ENCODE measurements around the gene CGRRF1. TPM values are rescaled to one million over a fixed set of nuclear protein-coding genes. Genes with fewer than 3 reads are reported as not detected.

Gene CGRRF1
- total RNA-seq, 1 experiment from 2014 or later, result 19.1 TPM

- no peaks in the 10 kb centered on the region for H3K4me1 Mint-ChIP-seq
- Histone ChIP-seq H4K20me1 (ENCODE audit: control insufficient read depth, insufficient read depth, insufficient read length) (no peaks in the 10 kb centered on the region), H2BK15ac (ENCODE audit: low read depth, low read length) (no peak overlapping the region), H3K4me1 (ENCODE audit: insufficient read depth, low read length) (no peaks in the 10 kb centered on the region; the same call in 1 of the 2 replicates), H3K56ac (ENCODE audit: insufficient read length, low read depth, low read length) (no peak overlapping the region), H3K23ac (ENCODE audit: insufficient read length, low read depth, low read length) (no peak overlapping the region), H3K27me3 (ENCODE audit: insufficient read depth, low read length) (no peaks in the 10 kb centered on the region), H2BK120ac (ENCODE audit: low read depth, low read length, poor library complexity, severe bottlenecking) (no peak overlapping the region), H4K8ac (replicated peaks; ENCODE audit: insufficient read length, low read depth, low read length) (no peak overlapping the region), H3K18ac (ENCODE audit: insufficient read length, low read depth, low read length) (no peak overlapping the region), H3K14ac (ENCODE audit: insufficient read depth, low read length) (no peak overlapping the region), H4K5ac (ENCODE audit: insufficient read length, low read depth, low read length) (no peak overlapping the region), H3K4me2 (ENCODE audit: insufficient read depth, insufficient read length, low read length) (no peak overlapping the region), H3K4ac (ENCODE audit: low read depth, low read length) (no peak overlapping the region), H2BK20ac (ENCODE audit: low read depth, low read length, poor library complexity, severe bottlenecking) (no peak overlapping the region), H3K27ac (ENCODE audit: insufficient read length, low read depth, low read length) (no peak overlapping the region), H2BK5ac (ENCODE audit: insufficient read length, low read length) (no peak overlapping the region), H3K23me2 (ENCODE audit: insufficient read length, low read depth, low read length, poor library complexity, severe bottlenecking) (no peaks in the 10 kb centered on the region), H3T11ph (ENCODE audit: low read length) (no peak overlapping the region), H3K9me3 (ENCODE audit: control insufficient read depth, low read depth, low read length) (no peaks in the 10 kb centered on the region), H4K91ac (ENCODE audit: insufficient read length, low read depth, low read length) (no peak overlapping the region), H3K79me2 (ENCODE audit: insufficient read depth, low read length) (peaks cover 2% of the 10 kb centered on the region; the same call in 1 of the 2 replicates), H3K9ac (ENCODE audit: extremely low read depth, insufficient read length, low read length) (no peak overlapping the region), H2AFZ (ENCODE audit: low read length) (no peak overlapping the region), H2AK5ac (ENCODE audit: insufficient read length, low read length) (no peak overlapping the region), H2BK12ac (ENCODE audit: insufficient read length, low read depth, low read length) (no peak overlapping the region), H3K79me1 (ENCODE audit: insufficient read depth, low read depth, low read length, poor library complexity, severe bottlenecking) (no peaks in the 10 kb centered on the region)
- H3K27me3 Mint-ChIP-seq (ENCODE audit: low read depth), result no peaks in the 10 kb centered on the region
- no peak overlapping the region for H3K27ac Mint-ChIP-seq
- DNase-seq, result no peak
- no peaks in the 10 kb centered on the region for H3K36me3 Mint-ChIP-seq (ENCODE audit: insufficient read depth in 1 of 3, low read depth in 3 of 3)
- H3K9me3 Mint-ChIP-seq, result no peaks in the 10 kb centered on the region
- TF ChIP-seq CTCF (conservative IDR thresholded peaks at IDR 0.05), result no peak
- H3K4me3 Mint-ChIP-seq, result no peak overlapping the region
- no CpG with 5 or more reads among the region's 1 CpG for WGBS (ENCODE audit: extremely low coverage, insufficient read length, low lambda C conversion rate)
Observed at GRCh38 chr14:54584097-54584496, 74.4 kb downstream of the CGRRF1 start.

Measured in H9 (cell line).